GM08714 (cell line): ENCODE measurements around the gene ARHGAP40.

Experiments
- H3K4me3 ChIP-seq: fragments of 200-500 bp; sonication (Bioruptor generic); 2 replicates; pipeline ENCODE4 v1.5.1; 2014; ENCODE audit warnings: mild to moderate bottlenecking, low read length, inconsistent platforms
- ZNF274 ChIP-seq: IDR thresholded peaks from 2 replicates; pipeline ENCODE4 v1.6.1; 2012; ENCODE audit warnings: mild to moderate bottlenecking, low read depth, low read length

The ARHGAP40 gene

DNA sequence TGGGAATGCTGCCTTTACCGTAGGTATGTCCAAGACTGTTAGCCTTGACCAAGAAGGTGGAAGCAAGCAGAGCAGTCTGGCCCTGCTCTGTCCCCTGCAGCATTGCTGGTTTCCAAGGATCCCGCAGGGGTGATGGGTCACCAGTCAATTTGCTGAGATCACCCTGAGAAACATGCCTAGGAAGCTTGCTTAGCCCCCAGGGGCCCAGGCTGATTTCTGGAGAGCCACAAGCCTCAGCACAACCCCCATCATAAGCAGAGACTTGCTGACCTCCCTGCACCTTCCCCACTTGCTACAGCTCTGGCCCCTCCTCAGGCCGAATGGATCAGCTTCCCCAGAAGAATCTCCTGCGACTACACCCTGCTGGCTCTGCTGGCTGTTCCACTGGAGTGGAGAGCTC lies 21.5 kb downstream of the ARHGAP40 start:
- TF ChIP-seq ZNF274, result no peak
- no peak overlapping the region for H3K4me3 ChIP-seq

DNA sequence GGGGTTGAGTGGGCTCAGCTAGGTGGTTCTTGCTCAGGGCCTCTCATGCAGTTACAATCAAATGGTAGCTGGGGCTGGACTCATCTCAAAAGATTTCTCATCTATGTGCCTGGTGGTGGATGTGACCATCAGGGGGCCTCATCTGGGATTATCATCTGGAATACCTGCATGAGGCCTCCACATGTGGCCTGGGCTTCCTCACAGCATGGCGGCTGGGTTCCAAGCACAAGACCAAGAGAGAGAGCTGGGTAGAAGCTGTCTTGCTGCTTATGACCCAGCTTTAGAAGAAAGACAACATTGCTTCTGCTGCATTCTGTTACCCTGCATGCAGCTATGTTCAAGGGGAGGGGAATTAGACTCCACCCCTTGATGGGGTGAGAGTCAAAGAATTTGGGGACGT lies 22.5 kb downstream of the ARHGAP40 start:
- TF ChIP-seq ZNF274, result no peak
- H3K4me3 ChIP-seq, result no peak overlapping the region

DNA sequence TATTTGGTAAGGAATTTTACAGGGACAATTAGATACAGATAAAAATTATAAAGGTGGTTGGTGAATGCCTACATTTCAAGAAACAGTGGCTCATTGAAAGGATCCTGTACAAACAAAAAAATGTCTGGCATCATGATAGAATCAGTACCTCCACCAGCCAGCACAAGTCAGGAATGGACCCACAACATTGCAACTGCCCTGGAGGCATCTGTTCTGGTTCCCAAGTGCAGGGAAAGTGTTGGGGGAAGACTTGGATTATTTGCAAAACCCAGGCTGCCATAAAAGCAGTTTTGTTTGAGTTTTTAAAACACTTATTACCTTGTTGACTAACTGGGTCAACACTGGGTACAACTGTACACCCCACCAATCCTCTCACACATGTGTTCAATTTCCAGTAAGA lies 24.3 kb downstream of the ARHGAP40 start:
- no peak overlapping the region for H3K4me3 ChIP-seq
- TF ChIP-seq ZNF274, result no peak

DNA sequence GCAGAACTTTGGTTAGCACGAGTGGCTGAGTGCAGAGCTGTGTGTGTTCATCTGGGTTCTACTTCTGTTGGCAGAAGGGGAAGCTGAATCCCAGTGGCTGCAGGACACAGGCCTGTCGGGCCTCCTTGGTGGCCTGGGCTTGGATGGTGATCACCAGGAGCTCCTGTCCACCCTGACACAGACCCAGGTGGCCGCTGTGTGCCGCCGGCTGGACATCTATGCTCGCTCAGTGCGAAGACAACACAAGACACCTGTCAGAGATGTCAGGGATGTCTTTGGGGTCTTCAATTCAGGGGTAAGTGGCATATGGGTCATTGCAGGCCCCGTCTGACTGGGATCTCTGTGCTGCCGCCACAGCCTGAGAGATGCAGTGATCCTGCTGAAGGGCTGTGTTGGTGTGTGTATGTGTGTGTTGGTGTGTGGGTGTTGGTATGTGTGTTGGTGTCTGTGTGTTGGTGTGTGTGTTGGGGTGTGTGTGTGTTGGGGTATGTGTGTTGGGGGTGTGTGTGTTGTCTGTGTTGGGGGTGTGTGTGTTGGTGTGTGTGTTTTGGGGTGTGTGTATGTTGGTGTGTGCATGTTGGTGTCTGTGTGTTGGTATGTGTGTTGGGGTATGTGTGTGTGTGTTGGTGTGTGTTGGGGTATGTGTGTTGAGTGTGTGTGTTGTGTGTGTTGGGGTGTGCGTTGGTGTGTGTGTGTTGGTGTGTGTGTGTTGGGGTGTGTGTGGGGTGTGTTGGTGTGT lies 25.5 kb downstream of the ARHGAP40 start:
- TF ChIP-seq ZNF274, result no peak

DNA sequence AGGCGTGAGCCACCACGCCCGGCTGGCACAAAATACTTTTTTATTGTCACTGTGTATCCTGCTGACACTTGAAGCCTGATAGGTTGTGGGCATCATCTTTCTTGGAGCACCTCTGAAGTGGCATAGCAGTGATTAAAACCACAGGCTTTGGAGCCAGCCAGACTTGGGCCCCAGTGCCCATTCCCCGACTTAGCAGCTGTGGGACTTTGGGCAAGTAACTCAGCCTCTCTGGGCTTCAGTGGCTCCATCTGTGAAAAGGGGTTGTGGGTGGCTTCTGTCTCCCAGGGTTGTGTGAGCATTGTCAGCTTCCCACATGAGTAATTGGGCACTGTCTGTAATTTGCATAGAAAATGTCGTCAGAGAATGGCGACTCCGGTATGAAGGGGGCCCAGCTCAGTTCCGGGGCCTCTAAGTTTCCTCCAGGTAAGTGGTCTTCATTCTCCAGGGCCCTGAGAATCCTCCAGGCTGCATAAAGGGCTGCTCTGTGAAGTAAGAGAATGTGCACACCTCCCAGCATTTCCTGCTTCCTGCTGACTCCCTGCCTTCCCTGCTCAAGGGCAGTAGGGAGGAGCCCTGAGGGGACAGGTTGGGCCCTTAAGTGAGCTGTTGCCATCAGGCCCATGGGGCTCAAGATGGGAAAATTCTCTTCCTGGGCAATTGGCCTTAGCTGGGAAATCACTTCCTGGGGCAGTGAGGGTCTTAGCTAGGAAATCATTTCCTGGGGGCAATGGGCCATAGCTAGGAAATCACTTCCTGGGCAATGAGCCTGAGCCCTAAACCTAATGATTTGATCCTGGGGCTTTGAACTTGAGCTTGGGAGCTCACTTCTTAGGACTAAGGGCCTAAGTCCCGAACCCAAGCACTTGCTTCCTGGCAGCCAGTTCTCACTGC lies 27.2 kb downstream of the ARHGAP40 start:
- TF ChIP-seq ZNF274, result no peak
- no peak overlapping the region for H3K4me3 ChIP-seq

More for the DNA sequence above, 25.5 kb downstream of the ARHGAP40 start:
- H3K4me3 ChIP-seq, result no peak overlapping the region

DNA sequence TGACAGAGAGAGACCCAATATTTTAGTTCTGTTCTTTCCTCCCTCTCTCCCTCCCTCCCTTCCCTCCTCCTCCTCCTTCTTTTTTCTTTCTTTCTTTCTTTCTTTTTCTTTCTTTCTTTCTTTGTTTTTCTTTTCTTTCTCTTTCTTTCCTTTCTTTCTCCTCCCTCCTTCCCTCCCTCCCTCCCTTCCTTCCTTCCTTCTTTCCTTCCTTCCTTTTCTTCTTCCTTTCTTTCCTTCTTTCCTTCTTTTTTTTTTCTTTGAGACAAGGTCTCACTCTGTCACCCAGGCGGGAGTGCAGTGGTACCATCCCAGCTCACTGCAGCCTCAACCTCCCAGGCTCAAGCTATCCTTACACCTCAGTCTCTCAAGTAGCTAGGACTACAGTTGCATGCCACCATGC lies 28.4 kb downstream of the ARHGAP40 start:
- no peak overlapping the region for H3K4me3 ChIP-seq
- TF ChIP-seq ZNF274, result no peak

DNA sequence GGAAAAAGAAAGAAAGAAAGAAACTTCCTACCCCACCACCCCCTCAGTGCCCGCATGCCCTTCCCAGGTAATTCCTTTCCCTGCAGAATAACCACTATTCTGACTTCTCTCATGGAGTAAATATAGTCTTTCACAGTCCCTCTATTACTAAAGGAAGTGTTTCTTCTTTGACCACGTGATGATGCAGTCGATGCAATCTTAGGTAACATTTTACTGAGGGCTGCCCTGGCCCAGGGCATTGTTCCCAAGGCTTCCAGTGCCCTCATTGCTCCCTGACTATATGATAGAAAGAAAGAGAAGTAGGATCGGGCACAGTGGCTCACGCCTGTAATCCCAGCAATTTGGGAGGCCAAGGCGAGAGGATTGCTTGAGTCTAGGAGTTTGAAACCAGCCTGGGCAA lies 29.1 kb downstream of the ARHGAP40 start:
- H3K4me3 ChIP-seq, result no peak overlapping the region
- TF ChIP-seq ZNF274, result no peak

DNA sequence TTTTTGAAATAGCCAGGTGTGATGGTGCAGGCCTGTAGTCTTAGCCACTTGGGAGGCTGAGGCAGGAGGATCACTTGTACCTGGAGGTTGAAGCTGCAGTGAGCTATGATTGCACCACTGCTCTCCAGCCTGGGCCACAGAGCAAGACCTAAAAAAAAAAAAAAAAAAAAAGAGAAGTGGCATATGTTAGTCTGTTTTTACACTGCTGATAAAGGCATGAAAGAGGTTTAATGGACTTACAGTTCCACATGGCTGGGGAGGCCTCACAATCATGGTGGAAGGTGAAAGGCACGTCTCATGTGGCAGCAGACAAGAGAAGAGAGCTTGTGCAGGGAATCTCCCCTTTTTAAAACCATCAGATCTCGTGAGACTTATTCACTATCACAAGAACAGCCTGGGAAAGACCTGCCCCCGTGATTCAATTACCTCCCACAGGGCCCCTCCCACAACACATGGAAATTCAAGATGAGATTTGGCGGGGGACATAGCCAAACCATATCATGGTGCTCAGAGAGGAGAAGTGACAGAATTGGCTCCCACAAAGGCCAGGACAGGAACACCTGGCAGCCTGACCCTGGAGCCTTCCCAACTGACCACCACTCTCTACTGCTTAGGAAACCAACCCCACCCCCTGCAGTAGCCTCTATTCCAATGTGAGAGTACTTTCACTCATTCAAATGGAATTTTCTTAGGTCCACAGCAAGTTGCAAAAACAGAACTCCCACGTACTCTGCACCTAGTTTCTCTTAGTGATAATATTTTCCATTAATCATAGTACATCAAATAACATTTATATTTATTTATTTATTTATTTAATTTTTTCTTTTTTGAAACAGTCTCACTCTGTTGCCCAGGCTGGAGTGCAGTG lies 29.8 kb downstream of the ARHGAP40 start:
- H3K4me3 ChIP-seq, result no peak overlapping the region
- TF ChIP-seq ZNF274, result no peak

DNA sequence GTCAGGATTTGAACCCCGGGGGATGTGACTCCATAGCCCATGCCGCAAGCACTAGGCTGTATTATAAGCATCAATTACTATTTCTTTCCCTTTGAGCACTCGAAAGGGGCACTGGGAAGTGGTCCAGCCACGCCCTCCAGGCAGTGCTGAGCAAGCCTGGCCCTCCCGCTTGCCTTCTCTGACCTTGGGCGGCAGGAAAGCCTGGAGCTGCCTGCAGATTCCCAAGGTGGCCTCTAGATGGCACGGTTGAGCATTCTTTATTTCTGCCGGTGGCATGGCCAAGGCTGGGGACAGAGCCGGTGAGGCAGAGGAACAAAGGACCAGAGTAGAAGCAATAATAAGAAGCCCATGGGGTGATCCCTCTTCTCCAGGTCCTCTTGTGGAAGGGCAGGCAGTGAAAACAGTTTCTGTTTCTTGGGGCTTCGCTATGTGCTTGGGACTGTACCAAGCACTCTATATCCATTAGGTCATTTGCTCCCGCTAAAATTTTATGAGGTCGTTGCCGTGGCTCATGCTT lies 32.0 kb downstream of the ARHGAP40 start:
- no peak for TF ChIP-seq ZNF274
- H3K4me3 ChIP-seq, result no peak overlapping the region

DNA sequence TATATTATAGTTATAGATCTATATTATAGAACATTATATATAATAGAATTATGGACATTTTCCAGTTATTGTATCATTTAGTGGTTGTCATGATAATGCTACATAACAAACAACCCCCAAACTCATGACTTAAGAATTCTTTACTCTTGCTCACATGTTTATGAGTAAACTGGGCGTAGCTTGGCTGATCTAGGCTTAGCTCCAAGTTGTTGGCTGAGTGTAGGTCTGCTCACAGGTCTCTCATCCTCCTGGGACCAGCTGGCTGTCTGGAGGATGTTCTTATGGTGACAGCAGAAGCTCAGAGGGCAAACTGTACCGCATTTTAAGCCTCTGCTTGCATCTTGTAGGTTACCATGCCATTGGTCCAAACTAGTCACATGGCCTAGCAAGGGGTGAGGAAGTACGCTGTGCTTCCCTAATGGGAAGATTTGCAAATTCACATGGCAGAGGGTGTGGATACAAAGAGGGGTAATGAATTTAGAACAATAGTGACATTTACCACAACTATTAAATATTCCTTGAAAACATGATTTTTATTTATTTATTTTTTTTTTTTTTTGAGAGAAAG lies 34.2 kb downstream of the ARHGAP40 start:
- no peak overlapping the region for H3K4me3 ChIP-seq
- TF ChIP-seq ZNF274, result no peak

DNA sequence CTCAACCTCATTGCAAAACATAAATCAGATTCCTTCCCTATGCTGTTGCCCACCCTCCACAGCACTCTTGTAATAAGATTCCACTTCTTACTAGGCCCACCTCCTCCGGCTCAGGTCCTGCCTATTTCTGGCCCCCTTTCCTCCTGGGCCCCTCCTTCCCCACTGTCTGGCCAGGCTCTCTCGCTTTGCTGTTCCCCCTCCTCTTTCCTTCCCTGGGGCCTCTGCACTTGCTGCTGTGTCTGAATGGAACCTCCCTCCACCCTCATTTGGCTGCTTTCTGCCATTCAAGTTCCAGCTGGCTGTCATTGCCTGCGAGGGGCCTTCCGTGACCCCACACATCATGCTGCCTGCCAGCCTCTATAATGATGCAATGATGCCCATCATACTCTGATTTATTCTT lies 38.9 kb downstream of the ARHGAP40 start:
- TF ChIP-seq ZNF274, result no peak
- H3K4me3 ChIP-seq, result no peak overlapping the region

DNA sequence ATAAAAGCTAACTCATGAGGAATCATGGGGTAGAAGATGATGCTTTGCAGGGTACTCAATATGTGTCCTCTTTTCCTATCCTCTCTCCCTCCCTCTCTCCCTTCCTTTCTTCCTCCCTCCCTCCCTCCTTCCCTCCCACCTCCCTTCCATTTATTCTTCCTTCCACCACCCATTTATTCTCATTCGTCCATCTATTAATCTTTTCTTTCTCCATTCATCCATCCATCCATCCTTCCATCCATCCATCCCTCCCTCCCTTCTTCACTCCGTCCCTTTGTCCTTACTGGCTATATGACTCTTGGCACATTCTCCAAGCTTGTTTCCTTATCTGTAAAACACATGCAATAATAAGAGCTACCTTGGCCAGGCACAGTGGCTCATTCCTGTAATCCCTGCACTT lies 40.9 kb downstream of the ARHGAP40 start:
- TF ChIP-seq ZNF274, result no peak
- no peak overlapping the region for H3K4me3 ChIP-seq

DNA sequence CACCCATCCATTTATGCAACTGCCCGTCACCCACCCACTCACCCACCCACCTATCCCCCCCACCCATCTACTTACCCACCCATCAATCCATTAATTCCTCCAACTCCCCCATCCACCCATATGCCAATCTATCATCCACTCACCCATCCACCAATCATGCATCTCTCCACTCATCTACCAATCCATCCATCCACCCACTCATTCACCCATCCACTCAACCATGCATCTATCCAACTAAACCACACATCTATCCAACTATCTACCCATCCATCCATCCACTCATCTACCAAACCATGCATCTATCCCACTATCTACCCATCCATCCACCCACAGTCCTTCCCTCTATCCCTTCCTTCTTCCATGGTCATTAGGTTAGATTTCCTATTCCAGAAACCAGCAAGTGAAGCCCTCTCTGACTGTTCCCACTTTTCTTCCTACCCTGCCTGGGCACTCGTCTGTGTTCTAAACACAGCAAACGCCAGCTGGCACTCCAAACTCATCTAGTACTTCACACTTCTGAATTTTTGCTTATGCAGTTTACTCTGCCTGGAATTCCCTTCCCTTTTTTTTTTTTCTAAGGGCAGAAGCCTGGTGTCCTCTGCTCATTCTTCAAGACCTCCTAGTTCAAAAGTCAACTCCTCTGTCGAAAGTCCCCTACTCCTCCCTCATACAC lies 43.1 kb downstream of the ARHGAP40 start:
- no peak overlapping the region for H3K4me3 ChIP-seq
- TF ChIP-seq ZNF274, result no peak
